Keratinocyte (primary cell): ENCODE data around the gene CASZ1.

Experiments
- EZH2 ChIP-seq: IDR thresholded peaks from one replicate; pipeline ENCODE4 v1.6.1; 2012; ENCODE audit warnings: inconsistent platforms, mild to moderate bottlenecking, low read length, moderate library complexity
- TF ChIP-seq, protein P1 (sequence below), 3 experiments: IDR thresholded peaks in 1 of 3; conservative IDR thresholded peaks in 1 of 3; optimal IDR thresholded peaks in 1 of 3; 2 replicates in 2 of 3; 3 replicates in 1 of 3; pipeline versions ENCODE3 to v1.5.1; 2011; ENCODE audit warnings: low read length in 3 of 3, mild to moderate bottlenecking in 3 of 3, moderate library complexity in 2 of 3, control low read depth in 1 of 3, inconsistent platforms in 1 of 3; ENCODE audit not compliant: insufficient read depth in 2 of 3; ENCODE audit errors: extremely low read depth in 1 of 3

DNA sequence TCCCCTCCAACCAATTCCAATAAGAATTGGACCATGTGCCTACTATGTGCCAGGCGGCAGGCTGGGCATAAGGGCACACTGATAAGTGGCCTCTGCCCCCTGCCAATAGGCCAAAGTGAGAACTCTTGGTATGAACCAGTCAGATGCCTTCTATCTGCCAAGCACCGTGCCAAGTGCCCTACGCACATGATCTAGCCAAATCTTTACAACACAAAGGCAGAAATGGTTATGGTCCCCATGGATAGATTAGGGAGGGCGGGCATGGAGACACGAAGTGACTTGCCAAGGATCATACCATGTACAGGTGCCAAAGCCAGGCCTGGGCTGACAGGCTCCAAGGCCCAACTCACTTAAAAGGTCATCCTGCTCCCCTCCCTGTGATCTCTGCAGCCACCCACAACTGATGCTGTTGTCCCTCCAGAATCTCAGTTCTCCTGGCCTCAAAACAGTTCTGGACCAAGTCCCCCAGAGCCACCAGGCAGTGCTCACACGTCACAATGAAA is 32.1 kb downstream of the CASZ1 start:
- TF ChIP-seq, protein P1, sequence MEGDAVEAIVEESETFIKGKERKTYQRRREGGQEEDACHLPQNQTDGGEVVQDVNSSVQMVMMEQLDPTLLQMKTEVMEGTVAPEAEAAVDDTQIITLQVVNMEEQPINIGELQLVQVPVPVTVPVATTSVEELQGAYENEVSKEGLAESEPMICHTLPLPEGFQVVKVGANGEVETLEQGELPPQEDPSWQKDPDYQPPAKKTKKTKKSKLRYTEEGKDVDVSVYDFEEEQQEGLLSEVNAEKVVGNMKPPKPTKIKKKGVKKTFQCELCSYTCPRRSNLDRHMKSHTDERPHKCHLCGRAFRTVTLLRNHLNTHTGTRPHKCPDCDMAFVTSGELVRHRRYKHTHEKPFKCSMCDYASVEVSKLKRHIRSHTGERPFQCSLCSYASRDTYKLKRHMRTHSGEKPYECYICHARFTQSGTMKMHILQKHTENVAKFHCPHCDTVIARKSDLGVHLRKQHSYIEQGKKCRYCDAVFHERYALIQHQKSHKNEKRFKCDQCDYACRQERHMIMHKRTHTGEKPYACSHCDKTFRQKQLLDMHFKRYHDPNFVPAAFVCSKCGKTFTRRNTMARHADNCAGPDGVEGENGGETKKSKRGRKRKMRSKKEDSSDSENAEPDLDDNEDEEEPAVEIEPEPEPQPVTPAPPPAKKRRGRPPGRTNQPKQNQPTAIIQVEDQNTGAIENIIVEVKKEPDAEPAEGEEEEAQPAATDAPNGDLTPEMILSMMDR (optimal IDR thresholded peaks at IDR 0.05 in 1 of 3, IDR thresholded peaks at IDR 0.05 in 1 of 3, conservative IDR thresholded peaks at IDR 0.05 in 1 of 3; ENCODE audit: extremely low read depth in 1 of 3, insufficient read depth in 2 of 3, low read length in 3 of 3): no peak
- no peak for TF ChIP-seq EZH2
